GM19395 (cell line): ENCODE data around the gene SMR3B.
A peak's percentile ranks its signal among the peaks of the same experiment; 100 is the strongest.

ENCODE experiments used
- ATAC-seq: cut with Tn5 transposase; IDR thresholded peaks from one replicate; pipeline ENCODE4 v1.9.1; 2021; ENCODE audit warnings: mild to moderate bottlenecking, moderate library complexity; ENCODE audit not compliant: unreplicated experiment

SMR3B gene

GRCh38 chr4:70382691-70383181, at the start of gene SMR3B:
Gene SMR3B, plus strand, starts transcription at chr4:70383131. Its CDS starts 1,380 bp downstream, at chr4:70384511.
- no peak for ATAC-seq

- no peak for ATAC-seq
Measured at GRCh38 chr4:70334681-70335080, 48.2 kb upstream of the SMR3B start, which contains the start of gene CABS1. Gene CABS1, plus strand, starts transcription at chr4:70334981. Its CDS starts 59 bp downstream, at chr4:70335040.

GRCh38 chr4:70336043-70336442, 46.9 kb upstream of the SMR3B start:
- no peak for ATAC-seq

DNA sequence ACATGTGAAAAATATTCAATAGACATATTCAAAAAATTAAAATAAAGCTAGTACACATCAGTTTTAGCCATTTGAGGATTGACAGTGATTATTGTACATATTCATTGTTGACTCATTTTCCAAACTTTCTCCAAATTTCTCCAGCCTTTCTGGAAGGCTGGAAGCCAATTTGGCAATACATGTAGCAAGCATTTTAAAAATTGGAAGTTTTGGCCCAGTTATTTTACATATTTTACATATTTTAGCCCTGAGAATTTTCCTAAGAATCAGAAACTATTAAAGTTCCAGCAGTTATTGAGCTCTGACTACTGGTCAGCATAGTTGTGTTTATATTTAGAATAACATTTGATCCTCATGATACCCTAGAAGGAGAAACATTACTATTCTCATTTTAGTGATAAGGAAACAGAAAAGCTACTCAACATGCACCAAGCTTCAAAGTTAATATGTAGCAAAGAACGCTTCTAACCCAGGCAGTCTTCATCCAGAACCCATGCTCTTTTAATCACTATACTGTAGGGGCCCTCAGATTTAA, 45.0 kb upstream of the SMR3B start:
- ATAC-seq = no peak

DNA sequence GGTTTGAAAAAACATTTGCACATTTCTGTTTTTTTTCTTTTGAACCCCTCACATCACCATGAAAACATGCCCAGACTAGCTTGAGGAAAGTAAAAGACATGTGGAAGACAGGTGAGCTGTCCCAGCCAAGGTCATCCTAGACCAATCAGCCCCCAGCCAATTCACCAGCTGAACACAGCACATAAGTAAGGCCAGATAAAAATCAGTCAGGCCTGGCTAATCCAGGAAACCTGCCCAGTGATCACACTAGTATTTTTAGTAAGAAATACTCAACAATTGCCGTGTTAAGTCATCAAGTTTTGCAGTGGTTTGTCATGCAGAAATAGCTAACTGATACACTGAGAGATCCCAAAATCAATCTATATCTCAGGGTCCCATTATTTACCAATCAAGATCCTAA, 26.7 kb upstream of the SMR3B start:
- ATAC-seq = no peak

DNA sequence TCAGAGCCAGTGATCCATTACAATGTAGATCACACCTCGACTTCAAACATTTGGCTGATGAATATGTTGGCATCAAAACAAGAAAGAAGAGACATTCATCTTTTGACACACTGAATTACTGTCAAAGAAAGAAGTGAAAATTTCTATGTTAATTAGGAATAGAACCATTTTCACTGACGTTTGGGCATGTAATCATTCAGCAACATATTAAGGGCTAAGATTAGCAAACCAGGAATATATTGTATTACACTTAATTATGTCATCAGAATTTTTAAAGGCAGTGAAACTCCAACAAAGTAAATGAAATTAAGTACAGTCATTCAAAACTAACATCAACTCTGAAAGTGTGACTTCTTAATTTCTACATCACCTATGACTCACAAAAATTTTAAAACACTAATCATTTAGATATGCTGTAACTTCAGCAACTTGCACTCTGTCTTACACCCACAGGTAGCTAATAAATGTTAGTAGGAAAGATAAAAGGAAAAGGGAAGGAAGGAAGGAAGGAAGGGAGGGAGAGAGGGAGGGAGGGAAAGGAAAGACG, 23.7 kb upstream of the SMR3B start:
- ATAC-seq = no peak

GRCh38 chr4:70360460-70360859, 22.5 kb upstream of the SMR3B start, which contains the start of gene SMR3A:
Gene SMR3A, plus strand, starts transcription at chr4:70360760. Its CDS starts 1,356 bp downstream, at chr4:70362116.
- no peak for ATAC-seq

DNA sequence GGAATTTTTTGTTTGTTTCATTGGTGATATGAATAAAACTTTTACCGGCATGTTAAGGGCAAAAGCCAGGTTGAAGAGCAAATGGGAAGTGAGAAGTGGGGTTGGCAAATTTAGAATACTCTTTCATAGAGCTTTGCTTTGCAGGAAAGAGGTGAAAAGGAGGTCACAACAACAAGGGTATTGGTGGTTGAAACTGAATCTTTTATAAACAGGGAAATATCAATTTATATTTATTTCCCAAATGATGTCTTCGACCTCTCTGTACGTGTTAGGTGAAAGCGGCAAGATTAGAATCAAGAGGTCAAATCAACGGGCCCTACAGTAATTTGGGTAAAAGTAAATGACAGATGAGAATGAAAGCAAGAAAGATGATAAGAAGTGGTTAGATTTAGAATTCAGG, 18.9 kb upstream of the SMR3B start:
- ATAC-seq = no peak

DNA sequence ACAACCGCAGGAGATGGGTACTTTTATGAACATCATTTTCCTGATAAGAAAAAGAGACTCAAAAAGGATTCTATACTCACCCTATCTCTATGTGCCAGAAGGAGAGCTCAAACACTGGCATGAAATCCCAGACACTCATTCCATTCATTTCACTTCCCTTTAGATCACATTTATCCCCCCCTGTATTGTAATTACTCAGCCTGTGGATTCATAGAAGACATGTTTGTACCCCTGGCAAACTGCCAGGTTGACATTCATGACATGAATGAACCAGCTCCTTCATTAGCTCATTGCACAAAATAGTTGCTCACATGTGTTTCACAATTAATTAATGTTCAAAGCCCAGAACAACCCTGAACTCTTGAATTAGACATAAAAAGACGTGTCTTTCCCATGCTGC, 17.5 kb upstream of the SMR3B start:
- ATAC-seq = no peak

DNA sequence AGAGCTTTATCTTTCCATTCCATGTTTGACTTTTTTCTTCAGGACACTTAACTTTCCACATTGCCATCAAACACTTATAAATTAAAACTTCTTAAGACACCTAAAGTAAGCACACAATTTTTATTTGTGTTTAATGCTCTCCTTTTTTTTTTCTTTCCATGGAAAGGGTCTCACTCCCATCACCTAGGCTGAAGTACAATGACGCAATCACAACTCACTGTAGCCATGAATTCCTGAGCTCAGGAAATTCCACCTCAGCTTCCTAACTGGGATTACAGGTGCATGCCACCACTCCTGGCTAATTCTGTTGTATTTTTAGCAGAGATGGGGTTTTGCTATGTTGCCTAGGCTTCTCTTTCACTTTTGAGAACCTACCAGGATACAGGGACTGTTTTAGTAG, 15.1 kb upstream of the SMR3B start:
- ATAC-seq = no peak

DNA sequence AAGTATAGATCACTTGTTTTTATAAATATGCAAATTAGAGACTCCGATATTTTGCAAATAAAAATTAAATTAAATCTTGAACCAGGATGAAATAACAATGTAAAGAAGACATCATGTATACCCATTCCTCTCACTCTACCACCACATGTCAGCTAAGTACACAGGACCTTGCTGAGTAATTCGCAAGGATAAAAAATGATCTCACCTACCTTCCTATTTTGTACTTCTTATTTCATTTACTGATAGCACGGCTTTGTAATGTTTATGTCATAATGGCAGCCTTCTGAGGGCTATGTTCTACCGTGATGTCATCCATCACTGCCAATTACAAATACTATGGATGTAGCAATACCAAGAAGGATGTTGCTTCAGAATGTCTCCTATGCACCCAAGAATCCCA, 10.9 kb upstream of the SMR3B start:
- no peak for ATAC-seq

- ATAC-seq = no peak
Measured at GRCh38 chr4:70372760-70373159, 10.2 kb upstream of the SMR3B start.

DNA sequence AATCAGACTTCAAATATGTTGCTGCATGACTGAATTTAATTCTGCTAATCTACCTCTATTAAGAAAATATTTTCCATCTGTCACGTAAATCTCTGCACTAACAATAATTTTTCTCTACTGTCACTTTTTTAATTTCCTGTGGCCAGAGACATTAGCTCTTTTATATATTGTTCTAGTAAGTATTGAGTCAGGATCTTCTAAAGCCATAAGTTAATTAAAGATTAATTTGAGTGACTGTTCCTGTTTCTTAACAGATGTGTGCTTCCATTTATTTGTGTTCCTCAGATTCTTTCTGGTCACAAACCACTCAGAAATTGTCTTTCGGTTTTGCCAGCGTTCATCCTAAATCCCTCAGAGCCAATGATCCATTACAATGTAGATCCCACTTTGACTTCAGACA, 2.4 kb upstream of the SMR3B start:
- ATAC-seq = no peak

GRCh38 chr4:70392057-70392776, 9.3 kb downstream of the SMR3B start:
- ATAC-seq = peak; percentile 72

DNA sequence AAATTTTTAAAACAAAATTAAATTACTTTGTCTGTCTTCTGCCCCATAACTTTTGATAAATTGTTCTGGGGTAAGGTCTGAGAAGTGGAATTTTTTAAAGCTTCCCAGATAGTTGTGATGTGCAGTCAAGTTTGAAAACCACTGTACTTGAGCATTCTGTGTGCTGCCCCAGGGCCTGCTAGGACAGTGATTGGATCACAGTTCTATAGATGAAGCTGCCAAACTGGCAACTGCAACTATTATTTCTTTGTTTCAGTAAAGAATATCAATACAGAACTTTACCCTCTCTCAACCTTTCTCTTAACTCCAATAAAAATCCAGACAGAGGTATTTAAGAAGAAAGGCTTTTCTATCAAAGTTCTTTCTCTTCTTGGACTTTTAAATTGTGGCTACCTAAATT, 14.6 kb downstream of the SMR3B start, which contains the start of gene OPRPN:
Gene OPRPN (plus strand): TSS at position 361 of the 400 bp plus-strand sequence. CDS start 1,346 bp downstream, outside the sequence.
- ATAC-seq = no peak

- no peak for ATAC-seq
Measured at GRCh38 chr4:70399319-70399718, 16.4 kb downstream of the SMR3B start.

DNA sequence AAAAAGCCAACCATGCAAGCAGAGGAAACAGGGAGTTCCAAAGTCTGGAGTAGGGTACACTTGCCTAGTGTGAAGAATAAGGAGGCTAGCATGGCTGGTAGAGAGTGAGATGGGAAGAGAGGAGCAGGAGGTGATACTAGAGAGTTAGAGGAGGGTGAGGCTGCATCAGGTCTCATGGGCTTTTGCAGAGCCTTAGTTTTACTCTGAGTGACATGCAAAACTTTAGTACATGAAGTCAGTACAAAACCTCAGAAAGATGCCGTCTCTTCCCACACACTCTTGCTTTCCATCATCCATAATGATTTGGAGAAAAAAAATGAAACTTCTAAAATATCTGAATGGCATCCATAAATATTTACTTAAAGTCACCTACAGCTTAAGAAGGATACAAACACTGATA, 19.8 kb downstream of the SMR3B start:
- ATAC-seq = no peak

- ATAC-seq = no peak
Measured at GRCh38 chr4:70405765-70406164, 22.8 kb downstream of the SMR3B start.

DNA sequence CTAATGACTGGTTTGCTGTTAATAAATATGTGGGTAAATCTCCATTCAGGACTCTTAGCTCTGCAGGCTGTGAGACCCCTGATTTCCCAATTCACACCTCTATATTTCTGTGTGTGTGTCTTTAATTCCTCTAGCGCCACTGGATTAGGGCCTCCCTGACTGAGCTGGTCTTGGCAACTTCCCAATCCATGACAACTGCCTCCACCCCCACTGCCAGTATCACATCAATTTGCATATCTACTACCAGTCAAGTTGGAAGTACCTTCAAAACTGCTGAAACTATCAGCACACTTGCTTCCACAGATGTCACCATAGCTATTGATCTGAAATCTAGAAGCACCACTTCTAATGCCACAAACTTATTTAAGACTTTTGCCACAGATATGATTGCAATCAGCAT, 42.4 kb downstream of the SMR3B start:
- ATAC-seq = no peak

- no peak for ATAC-seq
Measured at GRCh38 chr4:70426789-70427188, 43.9 kb downstream of the SMR3B start.

DNA sequence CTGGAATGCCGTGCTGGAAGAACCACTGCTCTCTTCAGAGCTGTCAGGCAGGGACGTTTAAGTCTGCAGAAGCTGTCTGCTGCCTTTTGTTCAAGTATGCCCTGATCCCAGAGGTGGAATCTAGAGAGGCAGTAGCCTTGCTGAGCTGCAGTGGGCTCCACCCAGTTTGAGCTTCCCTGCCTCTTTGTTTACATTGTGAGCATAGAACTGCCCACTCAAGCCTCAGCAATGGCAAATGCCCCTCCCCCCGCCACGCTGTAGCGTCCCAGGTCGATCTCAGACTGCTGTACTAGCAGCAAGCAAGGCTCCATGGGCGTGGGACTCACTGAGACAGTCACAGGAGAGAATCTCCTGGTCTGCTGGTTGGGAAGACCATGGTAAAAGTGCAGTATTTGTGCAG, 54.3 kb downstream of the SMR3B start:
- no peak for ATAC-seq
